Neural crest cell (in vitro differentiated cells): ENCODE data around the gene SMCO3. TPM values are rescaled to one million over a fixed set of nuclear protein-coding genes. Genes with fewer than 3 reads are reported as not detected.

Source experiments
- DNase-seq: peaks from one replicate; pipeline ENCODE4 v3.0.0; 2021; ENCODE audit warnings: low read depth, mixed read lengths, low spot score
- H3K27ac Mint-ChIP-seq: one replicate; pipeline ENCODE4 v1.8.0; 2021; ENCODE audit warnings: mild to moderate bottlenecking, mixed read lengths; ENCODE audit not compliant: unreplicated experiment
- H3K27me3 Mint-ChIP-seq: 2 replicates; pipeline ENCODE4 v1.8.0; 2021; ENCODE audit warnings: low read depth, mild to moderate bottlenecking, mixed read lengths
- H3K36me3 Mint-ChIP-seq: 2 replicates; pipeline ENCODE4 v1.8.0; 2021; ENCODE audit warnings: low read depth, mild to moderate bottlenecking, mixed read lengths
- H3K4me1 Mint-ChIP-seq: 2 replicates; pipeline ENCODE4 v1.8.0; 2021; ENCODE audit warnings: mixed read lengths
- H3K4me3 Mint-ChIP-seq: one replicate; pipeline ENCODE4 v1.8.0; 2021; ENCODE audit warnings: mild to moderate bottlenecking, mixed read lengths
- H3K9me3 Mint-ChIP-seq: 2 replicates; pipeline ENCODE4 v1.8.0; 2021; ENCODE audit warnings: mixed read lengths
- total RNA-seq: library from RNA; stranded (reverse); gene quantifications from 2 replicates; pipeline ENCODE4 v1.2.1, GENCODE V29; 2021
- TF ChIP-seq, protein P1 (sequence below): fragments of 200-600 bp; sonication (generic); conservative IDR thresholded peaks from 2 replicates; pipeline ENCODE4 v1.5.0; 2021; ENCODE audit warnings: antibody characterized with exemption, mild to moderate bottlenecking

The SMCO3 gene
- total RNA-seq, 1 donor from 2014 or later, result not detected

DNA sequence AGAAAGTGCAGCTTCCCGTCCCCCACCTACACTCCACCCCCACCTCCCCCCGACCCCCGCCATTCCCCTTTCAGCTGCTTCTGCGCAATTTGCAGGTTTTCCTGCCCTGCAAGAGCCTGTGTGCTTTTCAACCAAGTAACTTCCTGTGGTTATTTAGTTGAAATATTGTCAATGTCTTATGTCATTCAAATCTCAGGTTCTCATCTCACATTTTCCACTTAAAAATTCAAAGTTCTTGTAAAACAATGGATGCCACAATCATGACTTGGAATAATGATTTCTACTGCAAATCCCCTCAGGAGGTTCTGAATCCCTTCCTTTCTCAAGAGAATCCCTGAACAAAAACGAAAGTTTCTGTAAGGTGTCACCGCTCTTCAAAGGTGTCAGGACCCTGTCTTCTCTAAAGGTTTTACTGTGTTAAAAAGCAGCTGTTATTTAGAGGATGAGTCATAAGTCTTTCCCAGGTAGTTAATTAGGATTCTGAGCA is 42.3 kb downstream of the SMCO3 start:
- Mint-ChIP-seq H3K9me3 (no peaks in the 10 kb centered on the region), H3K4me3 (peak overlapping the region; percentile 99), H3K36me3 (peaks cover 7% of the 10 kb centered on the region), H3K4me1 (peaks cover 69% of the 10 kb centered on the region), H3K27me3 (peaks cover 12% of the 10 kb centered on the region), H3K27ac (no peak overlapping the region)
- TF ChIP-seq, protein P1, sequence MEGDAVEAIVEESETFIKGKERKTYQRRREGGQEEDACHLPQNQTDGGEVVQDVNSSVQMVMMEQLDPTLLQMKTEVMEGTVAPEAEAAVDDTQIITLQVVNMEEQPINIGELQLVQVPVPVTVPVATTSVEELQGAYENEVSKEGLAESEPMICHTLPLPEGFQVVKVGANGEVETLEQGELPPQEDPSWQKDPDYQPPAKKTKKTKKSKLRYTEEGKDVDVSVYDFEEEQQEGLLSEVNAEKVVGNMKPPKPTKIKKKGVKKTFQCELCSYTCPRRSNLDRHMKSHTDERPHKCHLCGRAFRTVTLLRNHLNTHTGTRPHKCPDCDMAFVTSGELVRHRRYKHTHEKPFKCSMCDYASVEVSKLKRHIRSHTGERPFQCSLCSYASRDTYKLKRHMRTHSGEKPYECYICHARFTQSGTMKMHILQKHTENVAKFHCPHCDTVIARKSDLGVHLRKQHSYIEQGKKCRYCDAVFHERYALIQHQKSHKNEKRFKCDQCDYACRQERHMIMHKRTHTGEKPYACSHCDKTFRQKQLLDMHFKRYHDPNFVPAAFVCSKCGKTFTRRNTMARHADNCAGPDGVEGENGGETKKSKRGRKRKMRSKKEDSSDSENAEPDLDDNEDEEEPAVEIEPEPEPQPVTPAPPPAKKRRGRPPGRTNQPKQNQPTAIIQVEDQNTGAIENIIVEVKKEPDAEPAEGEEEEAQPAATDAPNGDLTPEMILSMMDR, result no peak
- no peak for DNase-seq

DNA sequence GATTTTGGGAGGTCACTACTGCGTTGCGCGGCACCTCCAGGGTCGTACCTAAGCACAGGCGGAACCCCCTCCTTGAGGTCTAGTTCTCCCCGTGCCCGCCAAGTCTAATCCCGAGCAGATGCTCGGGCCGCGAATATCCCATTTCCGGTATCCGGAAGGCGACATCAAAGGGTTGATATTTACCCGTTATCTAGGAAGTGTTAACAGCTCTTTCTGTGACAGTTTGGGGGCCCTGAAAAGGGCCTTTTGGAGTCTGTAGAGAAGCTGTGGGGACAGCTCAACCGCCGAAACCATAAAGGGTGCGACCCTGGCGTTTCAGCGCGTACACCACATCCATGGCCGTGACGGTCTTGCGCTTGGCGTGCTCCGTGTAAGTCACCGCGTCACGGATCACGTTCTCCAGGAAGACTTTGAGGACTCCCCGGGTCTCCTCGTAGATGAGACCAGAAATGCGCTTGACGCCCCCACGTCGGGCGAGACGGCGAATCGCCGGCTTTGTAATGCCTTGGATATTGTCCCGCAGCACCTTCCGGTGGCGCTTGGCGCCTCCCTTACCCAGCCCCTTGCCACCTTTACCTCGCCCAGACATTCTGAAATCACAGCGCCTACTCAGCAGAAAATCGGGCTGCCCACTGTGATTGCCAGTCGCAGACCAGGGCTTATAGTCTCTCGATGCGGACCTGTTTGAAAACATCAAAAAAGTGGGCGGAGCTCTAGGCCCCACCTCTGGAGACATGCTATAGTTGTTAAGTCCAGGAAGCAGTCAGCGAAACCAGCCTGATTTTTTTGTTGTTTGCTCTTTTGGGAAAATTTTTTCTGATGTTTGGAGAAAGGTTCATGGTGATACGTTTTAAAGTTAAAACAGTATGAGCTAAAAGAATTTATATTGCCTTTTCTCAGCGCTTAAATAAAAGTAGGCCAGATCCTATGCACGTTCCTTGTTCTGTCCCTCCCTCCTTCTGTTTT is 43.2 kb downstream of the SMCO3 start:
- Mint-ChIP-seq H3K27me3 (peaks cover 12% of the 10 kb centered on the region), H3K36me3 (peaks cover 12% of the 10 kb centered on the region), H3K4me1 (peaks cover 61% of the 10 kb centered on the region), H3K4me3 (peak overlapping the region; percentile 99), H3K27ac (peak overlapping the region; percentile 97), H3K9me3 (peaks cover 4% of the 10 kb centered on the region)
- TF ChIP-seq, protein P1, result no peak
- peak; percentile 76 for DNase-seq

DNA sequence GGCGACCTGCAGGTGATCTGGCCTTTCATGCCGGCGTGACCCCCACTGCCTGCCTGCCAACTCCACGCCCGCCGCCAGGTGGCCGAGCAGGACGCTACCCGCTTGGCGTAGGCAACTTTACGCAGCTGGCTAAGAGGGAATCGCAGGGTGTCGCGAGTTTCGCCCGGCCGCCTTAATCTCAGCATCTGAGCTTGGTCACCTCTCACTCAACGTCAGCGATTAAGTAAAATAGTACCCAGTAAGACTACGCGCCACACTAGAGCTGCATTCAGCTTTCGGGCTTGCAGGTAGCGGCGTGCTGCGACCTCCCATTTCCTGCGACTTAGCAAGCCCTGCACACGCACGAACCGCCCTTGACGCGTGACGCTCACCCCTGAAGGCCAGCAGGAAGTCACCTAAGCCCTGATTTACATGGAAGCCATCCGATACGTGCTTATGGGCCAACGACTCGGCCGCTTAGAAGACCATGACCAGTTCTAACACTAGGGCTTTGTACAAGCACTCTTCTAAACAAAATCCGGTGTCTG is 44.0 kb downstream of the SMCO3 start:
- H3K9me3 Mint-ChIP-seq, result peaks cover 6% of the 10 kb centered on the region

DNA sequence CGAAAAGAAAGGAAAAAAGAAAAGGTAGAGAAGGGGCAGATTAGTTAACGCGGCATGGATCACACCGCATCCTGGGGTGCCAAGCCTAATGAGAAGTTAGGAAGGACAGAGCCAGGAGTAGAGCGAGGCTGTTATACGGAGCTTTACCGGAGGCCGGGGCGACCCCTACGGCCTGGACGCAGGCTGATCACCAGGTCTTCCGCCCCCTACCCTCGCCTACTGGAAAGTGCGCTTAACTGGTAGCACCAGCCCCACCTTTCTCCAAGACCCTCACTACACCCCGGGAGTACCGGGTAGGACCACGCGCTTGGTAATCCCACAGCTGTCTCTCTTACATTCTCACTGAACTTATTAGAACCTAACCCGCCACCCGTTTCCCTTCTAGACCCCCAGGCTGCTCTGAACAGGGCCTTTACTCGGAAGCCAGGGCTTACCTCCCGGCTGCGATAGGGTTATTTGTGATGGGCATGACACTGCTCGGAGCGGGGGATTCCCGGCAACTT is 44.5 kb downstream of the SMCO3 start:
- peaks cover 12% of the 10 kb centered on the region for H3K27me3 Mint-ChIP-seq
- peaks cover 6% of the 10 kb centered on the region for H3K9me3 Mint-ChIP-seq
- H3K27ac Mint-ChIP-seq, result peak overlapping the region; percentile 97
- DNase-seq, result peak; percentile 33
- peaks cover 13% of the 10 kb centered on the region for H3K36me3 Mint-ChIP-seq
- peaks cover 48% of the 10 kb centered on the region for H3K4me1 Mint-ChIP-seq
- TF ChIP-seq, protein P1, result no peak
- H3K4me3 Mint-ChIP-seq, result peak overlapping the region; percentile 99

More for the DNA sequence above, 44.0 kb downstream of the SMCO3 start:
- DNase-seq, result peak; percentile 69
- Mint-ChIP-seq H3K27ac (peak overlapping the region; percentile 97), H3K4me3 (peak overlapping the region; percentile 99), H3K36me3 (peaks cover 13% of the 10 kb centered on the region), H3K27me3 (peaks cover 12% of the 10 kb centered on the region), H3K4me1 (peaks cover 53% of the 10 kb centered on the region)
- TF ChIP-seq, protein P1, result peak; percentile 86

DNA sequence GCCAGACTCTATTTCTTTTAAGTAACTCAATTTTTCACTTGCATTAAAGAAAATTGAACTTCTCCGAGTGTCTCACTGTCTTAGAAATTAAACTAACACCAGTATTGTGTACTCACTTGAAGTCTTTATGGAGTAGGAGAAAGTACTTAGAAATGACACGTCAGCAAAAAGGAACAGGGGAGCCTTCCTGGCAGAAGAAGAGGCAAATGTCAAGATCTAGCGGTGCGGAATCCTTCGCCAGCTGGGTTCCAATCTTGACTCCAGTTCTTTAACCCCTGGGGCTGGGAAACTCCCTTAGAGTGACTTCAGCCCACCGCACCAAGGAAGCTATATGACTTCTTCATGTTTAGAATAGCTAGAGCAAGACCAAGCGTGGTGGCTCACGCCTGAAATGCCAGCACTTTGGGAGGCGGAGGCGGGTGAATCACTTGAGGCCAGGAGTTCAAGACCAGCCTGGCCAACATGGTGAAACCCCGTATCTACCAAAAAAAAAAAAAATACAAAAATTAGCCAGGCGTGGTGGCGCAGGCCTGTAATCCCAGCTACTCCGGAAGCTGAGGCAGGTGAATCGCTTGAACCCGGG is 45.1 kb downstream of the SMCO3 start:
- peaks cover 6% of the 10 kb centered on the region for H3K9me3 Mint-ChIP-seq

More for the DNA sequence above, 45.1 kb downstream of the SMCO3 start:
- no peak for DNase-seq
- H3K27me3 Mint-ChIP-seq, result peaks cover 9% of the 10 kb centered on the region
- TF ChIP-seq, protein P1, result no peak
- peaks cover 42% of the 10 kb centered on the region for H3K4me1 Mint-ChIP-seq
- peak overlapping the region; percentile 99 for H3K4me3 Mint-ChIP-seq
- no peak overlapping the region for H3K27ac Mint-ChIP-seq
- peaks cover 14% of the 10 kb centered on the region for H3K36me3 Mint-ChIP-seq
